NCI-H1092 (cell line): Measurements from ENCODE around the gene GRK1.

Experiments used
- DNase-seq: peaks from one replicate; lab custom pipeline; 2025; lab: John Stamatoyannopoulos, UW

Gene GRK1

GRCh38 chr13:113775451-113776145, 108.6 kb downstream of the GRK1 start:
- DNase-seq = no peak

- peak; percentile 74 for DNase-seq
Measured at GRCh38 chr13:113776231-113777125, 109.5 kb downstream of the GRK1 start.

- DNase-seq = no peak
Measured at GRCh38 chr13:113777311-113778260, 110.6 kb downstream of the GRK1 start.

DNA sequence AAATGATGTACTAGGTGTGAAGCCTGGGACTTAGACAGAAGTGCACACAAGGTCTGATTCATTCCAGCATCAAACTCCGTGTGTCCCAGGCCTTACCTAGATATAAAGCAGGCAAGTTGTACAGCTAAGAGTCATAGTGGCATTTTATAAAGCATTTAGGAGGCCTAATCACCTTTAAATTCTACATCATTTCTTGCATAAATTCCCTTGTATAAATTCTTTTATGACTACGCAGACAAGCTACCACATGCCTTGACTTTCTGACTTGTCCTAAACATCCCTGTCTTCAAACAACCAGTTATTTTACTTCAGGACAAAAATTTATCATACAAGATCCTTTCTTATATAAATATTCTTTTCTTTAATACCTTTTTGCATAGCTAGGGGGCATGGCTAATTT, 114.6 kb downstream of the GRK1 start:
- DNase-seq = no peak

DNA sequence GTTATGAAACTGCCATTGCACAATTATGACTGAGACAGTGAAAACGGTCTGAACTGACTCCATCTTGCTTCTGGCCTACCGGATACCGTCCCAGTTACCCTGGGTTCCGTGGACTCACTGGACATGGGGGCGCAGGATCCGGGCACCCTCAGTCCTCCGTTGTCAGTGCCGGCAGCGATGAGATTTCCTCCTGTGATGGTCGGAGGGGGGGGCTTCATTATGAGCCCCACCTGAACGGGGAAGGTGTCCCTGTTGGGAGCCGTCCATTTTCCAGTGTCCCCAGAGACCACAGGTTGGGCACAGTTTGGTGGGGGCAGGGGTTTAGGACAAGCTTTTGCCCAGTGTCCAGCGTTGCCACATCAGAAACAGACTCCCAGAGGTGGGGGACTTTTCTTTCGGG, 115.5 kb downstream of the GRK1 start:
- no peak for DNase-seq

- no peak for DNase-seq
Measured at GRCh38 chr13:113783200-113783881, 116.3 kb downstream of the GRK1 start.

- DNase-seq = no peak
Measured at GRCh38 chr13:113783966-113784644, 117.1 kb downstream of the GRK1 start.

DNA sequence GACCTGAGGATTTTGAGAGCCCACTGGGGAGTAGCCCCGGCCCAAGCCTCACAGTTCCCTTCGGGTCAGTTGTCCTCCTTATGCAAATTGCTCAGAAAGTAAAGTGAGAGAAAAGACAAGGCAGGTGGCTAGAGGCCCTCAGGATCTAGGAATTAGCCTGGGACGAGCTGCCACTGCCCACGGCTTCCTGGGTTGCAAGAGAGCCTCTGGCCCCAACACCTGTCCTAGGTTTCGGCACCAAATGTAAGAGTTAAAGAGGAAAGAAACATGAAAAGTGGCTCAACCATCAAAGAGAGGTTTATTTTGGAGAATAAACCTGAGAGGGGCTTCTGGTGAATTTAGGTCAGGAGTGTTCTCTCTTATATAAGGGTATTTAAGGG, 117.6 kb downstream of the GRK1 start:
- DNase-seq = no peak

- DNase-seq = no peak
Measured at GRCh38 chr13:113785051-113786010, 118.3 kb downstream of the GRK1 start.

GRCh38 chr13:113786262-113786841, 119.3 kb downstream of the GRK1 start:
- DNase-seq = no peak
